GM21717 (cell line): ENCODE measurements around the gene FIS1.

Experiments
- ATAC-seq: cut with Tn5 transposase; IDR thresholded peaks from one replicate; pipeline ENCODE4 v1.9.1; 2021; ENCODE audit warnings: mild to moderate bottlenecking, moderate library complexity; ENCODE audit not compliant: unreplicated experiment

FIS1 gene

GRCh38 chr7:101235050-101235449 is 9.8 kb downstream of the FIS1 start:
- no peak for ATAC-seq

DNA sequence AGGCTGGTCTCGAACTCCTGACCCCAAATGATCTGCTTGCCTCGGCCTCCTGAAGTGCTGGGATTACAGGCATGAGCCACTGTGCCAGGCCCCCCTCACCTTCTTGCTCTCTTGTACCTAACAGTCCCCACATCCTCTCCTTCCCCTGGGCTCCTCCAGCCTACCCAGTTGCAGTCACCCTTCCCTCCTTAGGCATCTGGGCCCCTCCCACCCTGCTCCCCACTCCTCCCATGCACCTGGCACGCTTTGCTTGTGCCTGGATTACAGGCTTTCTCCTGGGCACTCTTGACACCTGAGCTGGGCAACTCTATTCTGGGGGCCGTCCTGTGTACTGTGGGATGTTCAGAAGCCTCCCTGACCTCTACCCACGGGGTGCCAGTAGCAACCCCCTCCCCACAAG is 10.2 kb downstream of the FIS1 start:
- no peak for ATAC-seq

GRCh38 chr7:101233907-101234547 is 10.9 kb downstream of the FIS1 start:
- ATAC-seq: no peak

- ATAC-seq: no peak
Measured at GRCh38 chr7:101232141-101232850, 12.6 kb downstream of the FIS1 start.

- ATAC-seq: no peak
Measured at GRCh38 chr7:101231644-101232043, 13.2 kb downstream of the FIS1 start.

DNA sequence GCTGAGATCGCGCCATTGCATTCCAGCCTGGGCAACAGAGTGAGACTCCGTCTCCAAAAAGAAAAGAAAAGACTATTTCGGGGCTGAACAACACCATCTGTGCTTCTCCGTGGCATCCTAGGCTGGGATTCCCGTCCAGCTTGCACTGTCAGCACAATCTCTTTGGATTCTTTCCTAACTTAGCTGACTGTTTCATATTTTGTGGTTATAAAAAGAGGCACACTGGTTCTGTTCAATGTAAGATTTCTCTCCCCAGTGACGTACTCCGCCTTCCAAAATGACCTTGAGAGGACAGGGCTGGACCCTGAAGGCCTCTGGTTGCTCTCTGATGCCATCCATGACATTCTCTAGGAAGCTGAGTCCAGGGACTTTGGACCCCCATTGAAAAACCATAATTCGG is 18.2 kb downstream of the FIS1 start:
- ATAC-seq: no peak

- no peak for ATAC-seq
Measured at GRCh38 chr7:101225650-101226049, 19.2 kb downstream of the FIS1 start.

DNA sequence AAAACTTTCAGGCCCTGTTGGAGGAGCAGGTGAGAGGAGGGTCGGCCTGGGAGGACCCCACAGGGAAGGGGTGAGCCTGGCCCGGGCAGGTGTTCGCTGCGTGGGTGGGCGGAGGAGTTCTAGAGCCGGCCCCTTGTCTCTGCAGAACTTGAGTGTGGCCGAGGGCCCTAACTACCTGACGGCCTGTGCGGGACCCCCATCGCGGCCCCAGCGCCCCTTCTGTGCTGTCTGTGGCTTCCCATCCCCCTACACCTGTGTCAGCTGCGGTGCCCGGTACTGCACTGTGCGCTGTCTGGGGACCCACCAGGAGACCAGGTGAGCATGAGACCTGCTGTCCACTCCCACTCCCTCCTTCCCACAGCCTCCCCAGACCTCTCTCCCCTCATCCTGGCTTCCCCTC is 21.4 kb downstream of the FIS1 start:
- no peak for ATAC-seq

GRCh38 chr7:101222275-101222830 is 22.5 kb downstream of the FIS1 start:
- no peak for ATAC-seq

DNA sequence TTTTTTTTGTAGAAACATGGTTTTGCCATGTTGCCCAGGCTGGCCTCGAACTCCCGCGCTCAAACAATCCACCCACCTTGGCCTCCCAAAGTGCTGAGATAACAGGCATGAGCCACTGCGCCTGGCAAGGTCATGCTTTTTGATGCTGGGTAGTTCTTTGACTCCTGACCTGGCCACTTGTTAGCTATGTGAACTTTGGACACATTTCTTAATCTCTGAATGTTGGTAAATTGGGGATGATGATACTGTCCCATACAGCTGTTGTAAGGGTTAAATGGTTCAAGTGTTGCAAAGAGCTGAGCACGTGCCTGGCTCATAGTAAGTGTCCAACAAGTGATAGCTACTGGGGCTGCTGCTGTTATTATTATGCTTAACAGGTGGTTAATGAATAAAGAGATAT is 24.6 kb downstream of the FIS1 start:
- ATAC-seq: no peak

GRCh38 chr7:101218236-101219125 is 26.4 kb downstream of the FIS1 start:
- ATAC-seq: peak; percentile 6

DNA sequence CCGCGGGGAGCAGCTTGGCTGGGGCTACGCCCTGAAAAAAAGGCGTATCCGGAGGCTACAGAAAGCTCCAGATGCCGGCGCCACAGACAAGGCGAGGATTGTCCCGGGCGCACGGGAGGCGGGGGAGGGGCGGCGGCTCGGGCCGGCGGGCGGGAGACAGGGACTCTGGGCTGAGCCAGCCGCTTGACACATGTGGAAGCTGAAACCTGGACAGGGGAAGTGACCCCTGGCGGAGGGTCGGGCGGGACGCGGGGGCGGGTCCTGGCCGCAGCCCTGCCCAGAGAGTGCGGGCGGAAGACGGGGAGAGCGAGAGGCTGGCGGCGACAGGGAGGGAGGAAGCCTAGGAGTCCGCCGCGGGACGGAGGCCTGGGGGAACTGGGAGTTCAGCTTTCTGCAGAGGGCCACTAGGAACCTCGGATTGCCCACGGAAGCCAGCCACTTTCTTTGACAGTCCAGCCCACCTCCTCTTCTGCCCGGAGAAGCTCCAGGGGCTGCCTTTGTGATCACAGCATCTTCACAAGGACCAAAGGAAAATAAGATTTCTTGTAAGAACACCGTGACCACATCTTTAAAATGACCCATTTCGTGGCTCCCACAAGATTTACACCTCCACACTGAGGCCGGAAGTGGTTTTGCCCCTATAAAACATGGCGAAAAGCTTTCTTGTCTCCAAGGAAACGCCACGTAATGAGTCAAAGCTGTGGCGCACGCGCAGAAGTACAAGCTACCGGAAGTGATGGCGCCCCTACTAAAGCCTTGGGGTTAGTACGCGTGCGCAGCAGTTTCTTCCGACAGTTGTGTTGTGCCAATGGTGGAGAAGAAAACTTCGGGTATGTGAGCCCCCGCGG is 27.3 kb downstream of the FIS1 start, which contains the start of the genes PLOD3 and ZNHIT1:
Gene PLOD3, minus strand, starts transcription at position 194 of the 848 bp plus-strand sequence. CDS start 307 bp downstream, outside the sequence.
Gene ZNHIT1, plus strand, starts transcription at position 778 of the 848 bp plus-strand sequence. Its CDS starts 31 bp downstream, at position 809.
- ATAC-seq: peak; percentile 62

DNA sequence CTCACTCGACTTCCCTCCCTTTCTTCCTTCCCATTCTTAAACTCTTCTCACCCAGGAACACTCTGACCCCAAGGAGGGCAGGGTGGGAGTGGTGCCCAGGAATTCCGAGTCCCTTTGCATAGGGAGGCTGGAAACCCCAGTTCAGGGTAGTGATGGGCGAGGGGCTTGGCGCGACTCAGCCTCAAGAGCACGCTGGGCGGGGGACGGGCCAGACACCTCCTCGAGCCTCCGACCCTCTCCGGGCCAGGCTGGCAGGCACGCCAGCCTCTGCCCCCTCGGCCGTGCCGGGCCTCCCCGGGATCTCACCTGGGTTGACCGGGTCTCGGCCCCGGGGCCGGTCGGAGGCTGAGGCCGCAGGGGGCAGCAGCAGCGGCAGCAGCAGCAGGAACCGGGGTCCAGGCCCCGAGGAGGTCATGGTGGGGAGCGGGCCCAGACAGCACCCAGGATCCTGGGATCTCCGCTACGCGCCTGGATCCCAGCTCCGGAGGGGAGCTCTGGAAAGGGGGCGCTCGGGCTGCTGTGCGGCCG is 28.0 kb downstream of the FIS1 start:
- ATAC-seq: peak; percentile 13

DNA sequence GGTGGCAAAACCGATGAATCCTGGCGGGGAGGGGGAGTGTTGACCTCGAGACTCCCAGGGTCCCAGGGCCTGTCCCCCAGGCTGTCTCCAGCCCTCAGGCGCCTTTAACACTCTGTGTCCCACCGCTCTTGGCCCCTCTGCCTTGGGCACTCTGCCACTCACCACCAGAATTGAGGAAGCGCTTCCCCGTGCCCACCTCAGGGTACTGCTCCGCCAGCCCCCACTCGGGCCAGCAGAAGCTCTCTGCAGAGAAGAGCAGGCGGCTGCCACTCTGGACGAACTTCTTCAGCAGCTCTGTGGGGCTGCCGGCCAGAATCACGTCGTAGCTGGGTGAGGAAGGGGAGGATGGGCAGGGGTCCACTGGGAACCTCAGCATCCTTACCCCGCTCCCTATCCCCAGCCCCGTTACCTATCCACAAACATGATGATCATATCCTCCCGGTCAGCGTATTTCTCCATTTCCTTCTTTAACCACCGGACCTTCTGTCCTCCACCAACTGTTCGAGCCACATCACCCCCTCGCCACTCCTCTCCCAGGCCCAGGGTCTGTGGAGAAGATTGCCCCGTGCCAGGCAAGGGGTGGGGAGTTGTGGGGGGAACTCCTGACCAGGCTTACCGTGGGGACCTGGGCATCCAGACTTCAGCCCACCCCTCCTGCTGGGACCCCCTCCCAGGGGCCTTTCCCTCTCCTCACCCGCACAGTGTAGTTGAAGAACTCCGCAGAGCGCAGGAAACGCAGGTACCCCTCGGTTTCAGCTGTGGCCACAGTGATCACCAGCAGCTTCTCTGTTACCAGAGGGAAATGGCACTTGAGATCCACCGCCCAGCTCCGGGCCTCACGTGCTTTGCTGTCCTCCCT is 28.7 kb downstream of the FIS1 start:
- no peak for ATAC-seq

- ATAC-seq: no peak
Measured at GRCh38 chr7:101212014-101212413, 32.9 kb downstream of the FIS1 start.

DNA sequence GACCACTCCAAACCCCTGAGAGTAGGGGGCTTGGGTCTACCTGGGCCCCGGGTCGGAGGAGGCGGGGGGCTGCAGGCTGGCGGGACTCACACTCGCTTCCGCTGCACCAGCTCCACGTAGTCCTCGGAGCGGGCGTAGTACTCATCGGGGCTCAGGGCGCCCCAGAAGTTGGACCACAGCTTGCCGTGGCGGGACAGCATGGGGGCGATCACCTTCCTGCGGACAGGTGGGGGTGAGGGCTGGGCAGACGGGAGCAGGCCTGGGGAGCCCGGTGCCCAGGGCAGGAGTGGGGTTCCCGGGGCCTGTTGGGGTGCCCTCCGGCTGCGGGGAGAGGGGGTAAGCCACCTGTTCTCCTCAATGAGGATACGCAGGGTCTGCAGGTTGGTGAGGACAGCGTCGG is 33.4 kb downstream of the FIS1 start:
- no peak for ATAC-seq

- no peak for ATAC-seq
Measured at GRCh38 chr7:101210143-101210542, 34.7 kb downstream of the FIS1 start.

GRCh38 chr7:101208794-101209193 is 36.1 kb downstream of the FIS1 start:
- no peak for ATAC-seq

DNA sequence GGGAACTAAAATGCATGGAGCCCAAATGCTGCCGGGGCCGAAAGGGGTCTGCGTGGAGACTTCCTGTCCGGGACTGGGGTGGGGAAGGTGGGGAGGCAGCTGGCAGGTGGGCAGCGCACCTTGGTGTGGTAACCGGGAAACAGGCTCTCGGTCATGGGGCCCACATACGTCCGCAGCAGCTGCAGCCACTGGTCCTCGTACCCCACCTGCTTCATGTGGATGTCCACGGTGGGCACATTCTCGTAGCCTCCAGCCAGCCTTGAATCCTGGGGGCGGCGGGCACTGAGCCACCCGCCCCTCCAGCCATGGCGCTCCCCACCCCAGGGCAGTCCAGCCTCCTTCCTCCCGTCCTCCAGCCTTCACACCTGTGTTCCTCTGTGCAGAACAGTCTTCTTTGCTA is 37.4 kb downstream of the FIS1 start:
- no peak for ATAC-seq
